B cell (primary cell): ENCODE results near the gene CAMK4.

Experiments
- EZH2 ChIP-seq: IDR thresholded peaks from 2 replicates; pipeline ENCODE4 v1.6.1; 2012; ENCODE audit warnings: borderline replicate concordance, low read depth, mild to moderate bottlenecking, moderate library complexity, low read length; ENCODE audit not compliant: insufficient read depth, poor library complexity, severe bottlenecking
- TF ChIP-seq, protein P1 (sequence below): fragments of 200-600 bp; IDR thresholded peaks from one replicate; pipeline ENCODE4 v1.8.0; 2022; ENCODE audit warnings: antibody characterized with exemption, mild to moderate bottlenecking

DNA sequence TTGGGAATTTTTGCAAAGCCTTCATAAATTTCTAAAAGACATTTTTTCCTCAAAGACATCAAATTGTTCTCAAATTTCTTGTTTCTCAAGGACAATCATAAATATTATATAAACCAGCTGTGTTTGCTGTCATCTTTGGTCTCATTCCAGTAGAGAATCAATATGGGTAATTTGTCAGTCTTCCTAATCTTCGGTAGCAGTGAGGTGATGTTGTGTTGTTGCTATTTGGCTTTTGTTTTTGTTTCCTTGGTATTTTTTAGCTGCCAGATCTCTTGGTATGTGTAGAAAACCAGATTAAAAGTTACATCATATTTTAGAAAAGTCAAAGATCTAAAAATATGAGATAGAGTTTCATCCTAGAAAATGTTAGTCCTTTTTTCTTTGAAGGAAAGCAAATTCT, 87.5 kb downstream of the CAMK4 start:
- TF ChIP-seq, protein P1, sequence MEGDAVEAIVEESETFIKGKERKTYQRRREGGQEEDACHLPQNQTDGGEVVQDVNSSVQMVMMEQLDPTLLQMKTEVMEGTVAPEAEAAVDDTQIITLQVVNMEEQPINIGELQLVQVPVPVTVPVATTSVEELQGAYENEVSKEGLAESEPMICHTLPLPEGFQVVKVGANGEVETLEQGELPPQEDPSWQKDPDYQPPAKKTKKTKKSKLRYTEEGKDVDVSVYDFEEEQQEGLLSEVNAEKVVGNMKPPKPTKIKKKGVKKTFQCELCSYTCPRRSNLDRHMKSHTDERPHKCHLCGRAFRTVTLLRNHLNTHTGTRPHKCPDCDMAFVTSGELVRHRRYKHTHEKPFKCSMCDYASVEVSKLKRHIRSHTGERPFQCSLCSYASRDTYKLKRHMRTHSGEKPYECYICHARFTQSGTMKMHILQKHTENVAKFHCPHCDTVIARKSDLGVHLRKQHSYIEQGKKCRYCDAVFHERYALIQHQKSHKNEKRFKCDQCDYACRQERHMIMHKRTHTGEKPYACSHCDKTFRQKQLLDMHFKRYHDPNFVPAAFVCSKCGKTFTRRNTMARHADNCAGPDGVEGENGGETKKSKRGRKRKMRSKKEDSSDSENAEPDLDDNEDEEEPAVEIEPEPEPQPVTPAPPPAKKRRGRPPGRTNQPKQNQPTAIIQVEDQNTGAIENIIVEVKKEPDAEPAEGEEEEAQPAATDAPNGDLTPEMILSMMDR = no peak
- TF ChIP-seq EZH2 = no peak
